ENCODE measurements around the gene BPIFB6.

The BPIFB6 gene

DNA sequence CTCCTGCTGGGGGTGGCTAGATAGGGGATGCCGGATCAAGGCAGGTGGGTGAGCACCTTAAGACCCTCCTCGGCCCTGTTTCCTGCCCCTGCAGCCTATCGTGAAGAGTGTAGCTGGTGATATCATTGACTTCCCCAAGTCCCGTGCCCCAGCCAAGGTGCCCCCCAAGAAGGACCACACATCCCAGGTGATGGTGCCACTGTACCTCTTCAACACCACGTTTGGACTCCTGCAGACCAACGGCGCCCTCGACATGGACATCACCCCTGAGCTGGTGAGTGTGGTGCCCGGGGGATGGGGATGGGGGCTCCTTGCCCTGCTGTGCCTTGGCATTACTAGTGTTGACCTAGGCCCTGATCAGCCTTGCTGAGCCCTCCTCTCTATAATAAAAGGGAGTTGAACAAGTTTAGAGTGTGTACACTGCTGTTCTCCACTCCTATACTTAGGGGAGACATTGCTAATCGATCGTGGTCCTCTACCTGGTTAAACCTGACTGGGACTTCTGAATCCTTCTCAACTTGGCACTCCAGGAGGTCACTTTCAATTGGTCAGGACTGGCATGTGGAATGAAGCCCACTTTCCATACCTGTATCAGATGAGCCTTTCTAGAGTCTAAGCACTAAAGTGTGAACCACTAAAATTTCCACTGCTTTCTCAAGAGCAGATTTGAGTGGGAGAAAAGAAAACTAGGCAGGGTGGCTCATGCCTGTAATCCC, 33.3 kb downstream of the BPIFB6 start:
- DNase-seq, result no peak

DNA sequence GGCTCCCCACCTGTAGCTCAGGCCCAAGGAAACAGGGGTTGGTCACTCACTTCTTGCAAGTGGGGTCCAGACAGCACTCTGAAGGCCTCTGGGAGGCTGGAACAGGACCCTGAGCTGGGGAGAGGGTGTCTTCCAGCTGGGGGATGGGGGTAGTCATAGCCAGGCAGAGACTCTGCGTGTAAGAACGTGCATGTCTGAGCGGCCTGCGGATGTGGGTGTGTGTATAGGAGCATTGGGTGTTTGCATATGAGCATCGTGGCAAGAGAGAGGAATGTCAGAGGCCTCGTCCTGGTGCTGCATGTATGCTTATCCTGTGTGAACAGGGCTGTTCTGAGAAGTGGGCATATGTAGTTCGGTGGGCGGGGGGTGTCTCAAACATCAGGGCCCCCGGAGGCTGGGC, 34.3 kb downstream of the BPIFB6 start:
- DNase-seq, result no peak

DNA sequence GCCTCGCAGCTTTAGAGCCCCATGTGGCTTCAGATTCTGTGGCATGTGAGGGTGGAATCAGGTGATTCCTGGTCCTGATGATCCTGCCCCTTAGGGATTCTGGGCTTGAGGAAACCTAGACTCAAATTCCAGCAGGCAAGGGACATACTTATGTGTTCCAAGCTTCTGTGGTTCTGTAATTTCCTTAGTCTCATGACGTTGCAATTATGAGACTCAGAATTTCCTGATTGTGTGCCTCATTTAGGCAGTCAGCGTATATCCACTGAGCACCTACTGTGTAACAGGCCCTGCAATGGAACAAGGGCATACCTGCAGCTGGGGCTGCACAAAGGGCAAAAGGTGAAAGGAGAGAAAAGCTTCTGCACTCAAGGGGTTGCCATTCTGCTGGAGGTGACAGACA, 36.4 kb downstream of the BPIFB6 start:
- no peak for DNase-seq

DNA sequence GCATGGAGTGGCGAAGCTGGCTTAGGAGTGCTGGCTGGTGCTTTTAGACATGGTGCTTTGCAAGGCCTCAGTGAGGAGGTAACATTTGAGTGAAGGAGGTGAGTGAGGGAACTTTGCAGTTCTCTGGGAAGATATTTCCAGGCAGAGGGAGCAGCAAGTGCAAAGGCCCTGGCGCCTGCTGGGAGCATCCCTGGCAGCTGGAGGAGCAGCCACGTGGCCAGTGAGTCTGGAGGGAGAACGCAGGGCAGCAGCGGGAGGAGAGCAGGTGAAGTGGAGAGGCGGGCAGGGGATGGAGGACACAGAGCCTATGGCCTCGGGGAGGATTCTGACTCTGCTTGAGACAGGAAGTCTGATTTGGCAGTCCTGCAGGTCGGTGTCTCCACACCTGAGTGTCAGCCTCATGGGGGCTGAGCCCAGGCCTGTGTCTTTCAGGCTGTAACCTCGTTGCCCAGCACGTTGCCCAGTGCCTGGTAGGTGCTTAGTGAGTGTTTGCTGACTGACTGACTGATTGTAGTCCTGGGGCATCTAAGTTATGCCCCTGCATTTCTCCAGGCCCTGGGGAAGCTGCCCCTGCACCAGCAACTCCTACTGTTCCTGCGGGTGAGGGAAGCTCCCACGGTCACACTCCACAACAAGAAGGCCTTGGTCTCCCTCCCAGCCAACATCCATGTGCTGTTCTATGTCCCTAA, 36.9 kb downstream of the BPIFB6 start:
- DNase-seq, result no peak

DNA sequence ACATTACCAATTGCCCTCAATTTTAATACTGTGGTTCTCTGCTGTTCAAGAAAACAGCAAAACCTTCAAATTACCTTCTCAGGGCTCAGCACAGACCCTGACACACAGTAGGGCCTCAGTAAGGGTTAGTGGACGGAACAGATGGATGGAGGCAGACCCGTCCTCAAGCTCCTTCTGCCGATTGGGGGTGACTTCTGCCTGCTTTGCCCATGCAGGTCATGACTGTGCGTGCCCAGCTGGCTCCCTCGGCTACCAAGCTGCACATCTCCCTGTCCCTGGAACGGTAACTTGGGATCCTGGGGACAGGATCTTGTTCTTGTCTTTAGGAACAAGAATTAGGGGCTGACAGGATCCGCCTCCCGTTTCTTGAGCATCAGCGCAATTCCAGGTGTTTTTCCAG, 38.2 kb downstream of the BPIFB6 start:
- no peak for DNase-seq

DNA sequence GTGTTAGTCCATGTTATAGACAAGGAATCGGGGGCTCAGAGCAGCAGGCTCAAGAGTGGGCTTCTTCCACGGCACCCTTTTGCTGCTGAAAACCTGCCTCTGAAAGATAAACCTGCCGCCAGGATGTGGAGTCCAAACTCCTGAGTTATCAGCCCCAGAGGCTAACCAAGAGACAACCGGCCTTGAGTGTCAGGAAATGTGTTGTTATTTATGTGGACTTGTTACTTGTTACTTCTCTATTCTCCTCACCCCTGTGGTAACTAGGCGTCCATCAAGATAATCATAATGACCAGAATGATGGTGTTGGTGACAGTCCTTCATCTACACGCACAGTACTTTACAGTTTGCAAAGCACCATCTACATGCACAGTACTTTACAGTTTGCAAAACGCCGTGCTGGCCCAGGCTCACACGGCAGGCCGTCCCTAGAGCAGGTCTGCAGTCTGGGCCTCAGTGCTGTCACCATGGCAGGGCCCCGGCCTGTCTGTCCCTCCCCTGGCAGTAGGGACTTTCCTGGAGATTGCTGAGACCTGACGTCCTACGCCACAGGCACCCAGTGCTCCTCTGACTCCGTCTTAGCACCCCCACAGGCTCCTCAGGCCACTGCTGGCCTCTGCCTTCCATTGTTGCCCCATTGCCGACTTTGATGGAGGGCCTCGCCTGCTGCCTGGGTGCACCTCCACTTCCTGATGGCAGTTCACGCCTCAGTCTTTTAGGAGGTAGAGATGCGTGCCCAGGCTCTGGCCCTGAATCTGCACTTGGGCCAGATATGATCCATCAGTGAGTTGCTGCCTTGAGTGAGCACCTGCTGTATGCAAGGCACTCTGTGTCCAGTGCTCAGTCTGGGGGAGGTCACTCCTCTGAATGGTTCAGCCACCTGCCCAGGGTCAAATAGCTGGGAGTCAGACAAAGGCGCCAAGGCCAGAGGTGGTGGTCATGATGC, 38.9 kb downstream of the BPIFB6 start:
- no peak for DNase-seq

DNA sequence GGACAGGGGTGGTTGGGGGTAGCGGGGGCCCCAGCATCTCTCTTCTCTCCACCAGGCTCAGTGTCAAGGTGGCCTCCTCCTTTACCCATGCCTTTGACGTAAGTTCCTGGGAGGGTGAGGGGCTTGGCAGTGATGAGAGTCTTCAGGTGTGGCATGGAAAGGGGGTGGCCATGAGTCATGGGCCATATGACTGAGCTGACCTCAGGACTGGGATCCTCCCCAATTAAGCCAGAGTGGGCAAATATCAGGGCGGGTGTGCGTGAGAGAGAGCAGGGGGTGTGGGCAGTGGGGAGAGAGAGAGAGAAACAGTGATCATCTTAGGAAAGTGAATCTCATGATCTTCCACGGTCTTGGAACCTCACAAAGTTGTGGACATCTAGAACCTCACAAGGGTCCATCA, 39.8 kb downstream of the BPIFB6 start:
- DNase-seq, result no peak

DNA sequence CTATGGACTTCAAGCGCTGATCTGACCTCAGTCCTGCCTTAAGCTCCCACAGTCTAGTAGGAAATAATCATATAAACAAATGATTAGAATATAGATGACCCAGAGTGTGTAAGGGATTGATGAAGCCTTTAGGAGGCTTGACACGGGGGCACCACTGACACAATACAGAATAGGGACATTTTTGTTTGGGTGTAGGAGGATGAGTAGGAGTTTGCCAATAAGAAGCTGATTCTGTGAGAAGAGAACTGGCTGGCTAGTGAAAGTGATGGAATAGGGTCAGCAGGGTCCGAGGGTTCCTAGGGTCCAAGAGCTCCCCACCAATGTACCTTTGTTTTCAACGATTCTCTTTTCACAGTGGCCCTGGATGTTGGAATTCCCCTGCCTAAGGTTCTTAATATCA, 40.9 kb downstream of the BPIFB6 start:
- DNase-seq, result no peak

DNA sequence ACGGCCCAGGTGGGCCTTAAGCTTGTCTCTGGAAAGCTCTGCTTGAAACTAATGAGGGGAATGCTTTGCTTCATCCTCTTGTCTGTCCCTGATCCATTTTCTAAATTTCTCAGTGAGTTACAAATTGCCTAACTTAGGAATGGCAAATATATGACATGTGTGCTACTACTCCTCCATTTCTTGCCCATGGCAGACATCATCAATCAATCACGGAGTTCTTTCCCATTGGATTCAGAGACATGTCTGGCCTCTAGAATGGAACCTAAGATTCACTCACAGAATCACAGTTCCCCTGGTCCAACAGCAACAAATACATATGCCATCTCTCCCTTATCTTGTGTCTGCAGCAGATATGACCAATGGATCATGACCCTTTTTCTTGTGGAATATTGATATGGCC, 41.4 kb downstream of the BPIFB6 start:
- DNase-seq, result no peak

DNA sequence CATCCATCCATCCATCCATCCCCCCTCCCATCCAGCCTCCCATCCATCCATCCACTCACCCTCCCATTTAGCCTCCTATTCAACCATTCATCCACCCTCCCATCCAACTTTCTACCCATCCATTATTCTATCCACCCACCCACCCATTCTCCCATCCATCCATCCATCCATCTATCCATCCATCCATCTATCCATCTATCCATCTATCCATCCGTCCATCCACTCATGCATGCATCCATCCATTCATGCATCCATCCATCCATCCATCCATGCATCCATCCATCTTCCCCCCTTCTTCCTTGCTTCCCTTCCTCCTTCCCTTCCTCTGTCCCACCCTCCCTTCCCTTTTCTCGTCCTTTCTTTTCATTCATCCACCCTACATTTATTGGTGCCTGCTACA, 43.2 kb downstream of the BPIFB6 start:
- no peak for DNase-seq

DNA sequence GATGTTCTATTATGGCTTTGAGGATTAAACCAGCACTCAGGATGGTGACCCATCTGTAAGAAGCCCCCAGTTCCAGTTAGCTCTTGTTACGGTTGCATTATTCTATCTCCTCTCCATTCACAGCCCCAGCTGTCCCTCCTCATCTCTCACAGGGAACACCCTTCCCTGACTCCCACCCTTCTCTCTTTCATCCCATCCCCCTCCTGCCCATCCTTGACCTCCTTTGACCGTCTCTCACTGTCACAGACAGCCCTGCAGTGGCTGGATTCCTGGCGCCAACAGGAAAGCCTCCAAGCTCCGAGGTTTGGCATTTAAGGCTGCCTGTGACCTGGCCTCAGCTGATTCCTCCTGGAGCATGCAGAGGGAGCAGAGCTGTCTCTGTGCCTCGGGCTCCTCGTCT, 43.8 kb downstream of the BPIFB6 start:
- DNase-seq, result no peak

DNA sequence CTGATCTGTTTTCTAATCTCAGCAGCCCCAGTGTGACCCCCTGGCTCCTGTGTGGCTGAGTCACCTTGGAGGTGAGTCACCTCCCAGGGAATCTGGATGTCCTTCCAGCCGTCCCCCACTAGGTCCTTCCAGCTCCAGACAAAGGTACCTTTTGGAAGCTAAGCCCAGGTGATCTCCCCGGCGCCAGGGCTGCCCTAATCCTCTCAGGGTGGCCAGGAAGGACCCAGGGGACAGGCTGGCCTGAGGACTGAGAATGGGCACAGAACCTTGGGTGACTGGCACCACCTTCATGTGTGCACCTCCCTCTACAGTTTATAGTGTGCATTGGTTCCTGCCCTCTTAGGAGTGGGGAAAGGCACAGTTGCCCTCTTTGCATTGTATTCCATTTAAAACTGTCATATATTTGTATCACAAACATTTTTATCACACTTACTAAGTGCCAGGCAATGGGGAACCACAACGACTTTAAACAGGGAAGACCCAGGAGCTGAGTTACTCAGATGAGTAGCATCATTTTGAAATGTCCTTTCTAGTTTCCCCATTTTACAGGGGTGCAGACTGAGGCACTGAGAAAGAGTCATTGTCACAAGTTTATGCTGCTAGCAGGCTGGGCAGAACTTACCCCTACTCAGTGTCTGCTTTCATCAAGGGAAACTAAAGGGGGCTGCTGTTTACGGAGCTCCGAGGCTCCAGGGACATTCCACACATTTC, 45.4 kb downstream of the BPIFB6 start:
- DNase-seq, result peak; percentile 30

DNA sequence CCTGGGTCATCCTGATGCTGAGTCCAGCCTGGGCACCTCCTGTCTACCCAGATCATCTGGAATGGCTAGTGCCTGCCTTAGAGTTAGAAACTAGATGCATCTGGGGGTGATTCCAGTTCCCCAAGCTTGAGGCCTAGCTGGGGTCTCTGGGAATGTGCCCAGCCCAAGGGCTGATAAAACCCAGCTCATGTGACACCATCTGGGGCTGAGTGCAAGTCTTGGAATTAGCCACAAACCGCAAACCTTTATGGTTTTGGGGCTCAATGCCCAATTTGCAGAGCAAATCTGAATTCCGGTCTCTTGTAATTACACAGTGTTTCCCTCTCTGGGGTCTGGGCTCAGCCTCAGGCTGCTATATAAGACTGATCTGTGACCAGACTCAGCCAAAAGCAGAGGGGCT, 47.8 kb downstream of the BPIFB6 start, which contains the start of gene BPIFB4:
Gene BPIFB4, plus strand, starts transcription at position 385 of the 400 bp plus-strand sequence. CDS start 1,884 bp downstream, outside the sequence.
- DNase-seq, result no peak

DNA sequence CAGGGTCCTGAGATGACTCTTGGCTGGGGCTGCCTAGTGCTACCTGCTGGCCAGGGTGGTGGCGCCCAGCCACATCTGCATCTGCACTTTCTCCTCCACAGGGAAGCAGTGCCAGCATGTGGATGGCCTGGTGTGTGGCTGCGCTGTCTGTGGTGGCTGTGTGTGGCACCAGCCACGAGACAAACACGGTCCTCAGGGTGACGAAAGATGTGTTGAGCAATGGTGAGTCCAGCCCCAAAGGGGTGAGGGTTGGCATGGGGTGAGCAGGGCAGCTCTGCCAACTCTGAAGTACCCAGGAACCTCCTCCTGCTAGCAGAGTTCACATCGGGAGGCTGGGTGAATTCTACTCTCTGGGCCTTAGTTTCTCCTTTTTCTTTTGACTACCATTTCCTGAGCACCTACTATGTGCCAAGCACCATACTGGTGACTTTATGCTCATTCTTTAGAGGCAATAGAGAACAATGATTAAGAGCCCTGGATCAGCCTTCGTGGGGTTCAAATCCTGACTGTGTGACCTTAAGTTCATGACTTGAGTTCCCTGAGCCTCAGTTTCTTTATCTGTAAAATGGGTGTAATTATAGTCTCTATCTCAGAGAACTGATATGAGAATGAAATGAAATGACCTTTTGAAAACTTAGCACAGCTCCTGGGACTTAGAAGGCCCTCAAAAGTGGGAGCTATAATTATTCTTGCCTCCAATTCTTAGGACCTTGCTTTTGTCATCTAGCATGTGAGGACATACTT, 50.1 kb downstream of the BPIFB6 start:
- no peak for DNase-seq

DNA sequence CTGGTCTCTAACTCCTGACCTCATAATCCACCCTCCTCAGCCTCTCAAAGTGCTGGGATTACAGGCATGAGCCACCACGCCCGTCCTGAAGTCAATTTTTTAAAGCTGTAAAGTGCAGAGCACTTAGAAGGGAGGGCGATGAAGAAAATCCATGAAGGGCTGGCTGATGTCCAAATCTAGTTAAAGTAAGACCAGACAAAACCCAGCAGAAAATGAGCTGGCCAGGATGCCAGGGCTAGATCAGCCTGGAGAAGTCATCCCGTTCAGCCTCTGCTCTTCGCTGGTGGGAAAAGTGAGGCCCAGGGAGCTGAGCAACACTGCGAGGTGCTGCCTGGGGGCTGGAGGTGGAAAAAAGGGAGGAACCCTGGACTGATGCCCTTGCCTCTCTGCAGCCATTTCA, 51.1 kb downstream of the BPIFB6 start:
- no peak for DNase-seq

DNA sequence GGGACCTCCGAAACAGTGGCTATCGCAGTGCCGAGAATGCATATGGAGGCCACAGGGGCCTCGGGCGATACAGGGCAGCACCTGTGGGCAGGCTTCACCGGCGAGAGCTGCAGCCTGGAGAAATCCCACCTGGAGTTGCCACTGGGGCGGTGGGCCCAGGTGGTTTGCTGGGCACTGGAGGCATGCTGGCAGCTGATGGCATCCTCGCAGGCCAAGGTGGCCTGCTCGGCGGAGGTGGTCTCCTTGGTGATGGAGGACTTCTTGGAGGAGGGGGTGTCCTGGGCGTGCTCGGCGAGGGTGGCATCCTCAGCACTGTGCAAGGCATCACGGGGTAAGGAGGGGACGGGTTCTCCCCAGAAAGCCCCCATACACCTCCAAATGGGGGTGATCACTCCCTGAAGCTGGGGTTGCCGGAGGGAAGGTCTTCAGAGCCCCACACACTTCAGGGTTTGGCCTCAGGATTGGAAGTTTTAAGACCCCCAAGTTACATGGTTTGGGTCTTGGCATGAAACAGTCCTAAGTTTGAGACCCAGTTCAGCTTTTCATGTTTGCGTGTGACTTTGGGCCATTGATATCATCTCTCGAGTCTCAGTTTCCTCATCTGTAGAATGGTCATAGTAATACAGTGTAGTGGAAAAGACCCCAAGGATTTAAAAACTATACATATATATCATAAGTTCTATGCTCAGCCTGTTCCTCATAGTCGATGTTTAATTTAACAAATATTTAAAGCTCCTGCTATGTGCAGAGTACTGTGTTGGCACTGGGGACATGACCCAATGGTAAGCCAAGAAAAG, 52.3 kb downstream of the BPIFB6 start:
- no peak for DNase-seq

DNA sequence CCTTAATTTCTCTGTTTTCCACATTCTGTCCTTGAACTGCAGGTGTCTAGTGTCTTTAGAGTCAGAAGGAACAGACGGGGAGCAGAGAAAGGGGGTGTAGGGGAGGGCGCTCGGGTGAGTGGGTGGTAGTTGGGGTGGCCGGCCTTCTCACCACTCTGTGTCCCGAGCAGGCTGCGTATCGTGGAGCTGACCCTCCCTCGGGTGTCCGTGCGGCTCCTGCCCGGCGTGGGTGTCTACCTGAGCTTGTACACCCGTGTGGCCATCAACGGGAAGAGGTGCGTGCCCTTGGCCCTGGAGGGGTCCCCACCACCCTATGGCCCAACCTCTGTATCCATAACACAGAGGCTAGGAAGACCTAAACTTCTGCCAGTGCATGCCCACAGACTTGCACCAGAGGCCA, 53.3 kb downstream of the BPIFB6 start:
- no peak for DNase-seq

DNA sequence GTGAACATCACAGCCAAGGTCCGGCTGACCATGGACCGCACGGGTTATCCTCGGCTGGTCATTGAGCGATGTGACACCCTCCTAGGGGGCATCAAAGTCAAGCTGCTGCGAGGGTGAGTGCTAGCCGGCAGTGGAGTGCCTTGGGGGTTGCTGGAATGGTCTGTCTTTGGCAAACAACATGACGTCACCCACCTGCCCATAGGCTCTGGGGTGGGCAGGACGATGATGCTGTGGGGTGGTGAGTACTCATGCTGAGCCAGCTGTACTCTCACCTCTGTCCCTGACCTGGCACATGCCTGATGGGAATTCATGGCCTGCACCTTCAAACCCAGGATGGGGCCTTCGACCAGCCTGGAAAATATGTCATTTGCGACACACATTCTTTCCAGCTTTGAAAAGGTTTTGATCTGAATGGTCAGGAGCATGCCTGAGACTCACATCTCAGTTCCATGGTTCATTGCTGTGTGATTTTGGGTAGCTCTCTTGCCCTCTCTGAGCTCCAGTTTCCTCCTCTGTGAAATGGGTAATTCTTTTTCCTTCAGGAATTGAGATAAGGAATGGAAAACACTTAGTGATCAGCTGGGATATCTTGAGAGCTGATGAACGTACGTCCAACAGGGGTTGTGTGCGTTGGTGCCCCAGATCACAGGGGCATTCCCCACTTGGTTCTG, 54.7 kb downstream of the BPIFB6 start:
- DNase-seq, result no peak

DNA sequence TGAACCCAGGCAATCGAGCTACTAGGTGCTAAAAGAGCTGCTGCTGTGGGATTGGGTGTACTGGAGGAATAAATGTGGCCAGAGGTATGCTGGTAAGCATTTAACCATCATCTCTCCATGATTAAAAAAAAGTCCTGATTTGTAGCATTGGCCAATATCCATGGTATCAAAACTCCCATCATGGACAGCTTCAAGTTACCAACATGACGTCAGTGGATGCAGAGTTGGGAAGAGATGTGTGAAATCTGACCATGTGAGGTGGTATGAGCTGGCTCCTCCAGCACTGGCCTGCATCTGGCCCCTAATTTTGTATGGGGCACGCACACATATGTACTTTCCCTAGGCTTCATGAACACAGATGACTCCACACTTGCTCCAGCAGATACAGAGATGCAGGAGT, 59.7 kb downstream of the BPIFB6 start:
- DNase-seq, result no peak

DNA sequence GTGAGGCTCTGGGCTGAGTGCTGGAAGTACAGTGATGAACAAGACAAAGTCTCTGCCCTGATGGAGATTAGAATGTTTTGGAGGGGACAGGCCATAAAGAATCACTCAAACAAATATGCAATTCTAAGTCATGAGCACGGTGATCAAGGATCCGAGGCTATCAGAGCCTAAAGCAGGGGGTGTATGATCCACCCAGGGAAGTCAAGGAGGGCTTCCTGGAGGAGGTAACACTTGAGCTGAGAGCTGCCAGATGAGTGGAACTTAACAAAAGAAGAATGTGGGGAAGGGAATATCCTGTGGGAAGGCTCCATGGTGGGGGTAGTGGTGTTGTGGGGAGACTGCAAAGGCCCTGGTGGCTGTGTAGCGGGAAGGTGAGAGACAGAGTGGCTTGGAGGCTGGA, 60.2 kb downstream of the BPIFB6 start:
- DNase-seq, result no peak

DNA sequence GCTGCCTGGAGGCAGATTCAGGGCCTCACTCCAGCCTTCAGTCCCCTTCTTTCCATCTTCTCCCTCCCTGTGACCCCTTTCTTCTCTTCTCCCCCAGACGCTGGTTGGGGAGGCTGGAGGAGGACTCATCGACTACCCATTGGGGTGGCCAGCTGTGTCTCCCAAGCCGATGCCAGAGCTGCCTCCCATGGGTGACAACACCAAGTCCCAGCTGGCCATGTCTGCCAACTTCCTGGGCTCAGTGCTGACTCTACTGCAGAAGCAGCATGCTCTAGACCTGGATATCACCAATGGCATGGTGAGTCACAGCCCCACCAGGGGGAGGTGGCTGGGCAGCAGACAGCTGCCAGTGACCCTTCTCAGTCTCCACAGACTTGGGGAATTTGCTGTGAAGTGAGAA, 60.9 kb downstream of the BPIFB6 start:
- DNase-seq, result no peak
